HG03565 (cell line): Measurements from ENCODE around the gene PRR18.

Experiments used
- ATAC-seq: cut with Tn5 transposase; IDR thresholded peaks from one replicate; pipeline ENCODE4 v1.9.1; 2021; ENCODE audit warnings: mild to moderate bottlenecking, moderate library complexity; ENCODE audit not compliant: unreplicated experiment

The PRR18 gene

DNA sequence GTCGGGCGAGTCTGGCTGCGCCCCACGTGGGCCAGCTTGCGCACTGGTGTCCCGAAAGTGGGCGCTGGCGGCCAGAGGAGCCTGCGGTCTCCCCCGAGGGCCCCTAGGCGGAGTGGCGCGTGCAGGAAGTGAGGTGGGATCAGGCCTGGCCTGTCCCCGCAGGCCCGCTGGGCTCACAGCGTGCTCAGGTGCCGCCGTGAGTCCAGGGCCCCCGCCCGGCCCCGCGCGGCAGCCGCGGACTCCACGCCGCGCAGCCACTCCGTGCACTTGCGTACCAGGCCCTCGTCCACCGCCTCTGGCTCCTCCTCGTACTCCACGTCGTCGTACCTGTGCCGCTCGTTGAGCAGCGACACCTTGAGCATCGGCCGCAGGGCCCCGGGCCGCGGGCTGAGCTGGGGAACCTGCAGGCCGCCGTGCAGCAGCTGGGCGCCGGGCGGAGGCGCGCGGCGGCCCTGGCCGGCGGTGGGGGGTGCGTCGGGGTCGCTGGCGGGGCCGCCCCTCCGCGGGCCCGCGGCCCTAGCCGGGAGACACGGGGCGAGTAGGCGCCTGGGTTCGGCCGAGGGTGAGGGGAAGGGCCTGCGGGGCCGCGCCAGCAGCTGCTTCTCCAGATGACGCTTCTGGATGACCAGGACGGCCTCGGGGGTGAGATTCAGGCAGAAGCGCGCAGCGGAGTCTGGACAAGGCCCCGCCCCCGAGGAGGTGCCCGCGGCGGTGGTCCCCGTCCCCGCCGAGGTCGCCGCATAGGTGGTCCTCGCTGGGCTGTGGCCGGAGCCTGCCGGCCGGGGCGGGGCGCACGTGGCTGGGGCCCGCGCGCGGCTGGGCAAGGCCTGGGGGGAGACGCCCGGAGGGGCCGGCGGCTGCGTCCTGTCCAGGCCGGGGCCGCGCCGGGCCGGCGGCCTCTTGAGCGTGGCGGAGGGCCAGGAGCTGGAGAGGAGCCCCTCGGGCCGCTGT, 835 bp downstream of the PRR18 start:
- no peak for ATAC-seq

DNA sequence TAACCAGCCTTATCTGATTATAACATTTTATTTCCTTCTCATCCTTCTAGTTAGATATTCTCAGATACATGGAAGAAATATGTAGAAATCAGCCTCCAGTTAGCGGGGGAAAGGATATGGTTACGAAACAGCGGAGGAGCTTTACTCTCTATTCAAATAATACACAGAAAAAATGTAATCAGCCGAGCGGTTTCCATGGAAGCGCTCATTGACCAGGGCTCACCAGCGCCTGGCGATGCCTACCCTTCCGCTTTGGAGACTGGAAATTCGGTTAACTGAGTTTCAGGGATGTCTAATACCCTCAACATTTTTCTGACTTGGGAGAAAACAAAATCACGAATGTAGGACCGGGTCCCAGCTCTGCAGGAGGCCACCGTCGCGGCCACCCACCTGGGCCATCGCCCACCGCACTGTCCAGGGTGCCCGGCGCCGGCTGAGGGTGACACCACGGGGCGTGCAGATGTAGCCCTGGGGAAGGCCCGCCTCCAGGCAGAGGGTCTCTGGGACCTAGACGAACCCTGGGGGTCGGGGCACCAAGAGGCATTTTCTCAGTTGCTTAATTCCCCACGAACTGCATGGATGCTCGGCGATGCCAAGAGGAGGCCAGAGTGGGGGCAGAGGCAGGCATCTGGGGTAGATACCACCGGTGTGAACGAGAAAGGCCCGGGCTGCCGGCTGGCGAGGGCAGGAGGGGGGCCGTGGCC, 1.7 kb downstream of the PRR18 start:
- ATAC-seq: no peak

DNA sequence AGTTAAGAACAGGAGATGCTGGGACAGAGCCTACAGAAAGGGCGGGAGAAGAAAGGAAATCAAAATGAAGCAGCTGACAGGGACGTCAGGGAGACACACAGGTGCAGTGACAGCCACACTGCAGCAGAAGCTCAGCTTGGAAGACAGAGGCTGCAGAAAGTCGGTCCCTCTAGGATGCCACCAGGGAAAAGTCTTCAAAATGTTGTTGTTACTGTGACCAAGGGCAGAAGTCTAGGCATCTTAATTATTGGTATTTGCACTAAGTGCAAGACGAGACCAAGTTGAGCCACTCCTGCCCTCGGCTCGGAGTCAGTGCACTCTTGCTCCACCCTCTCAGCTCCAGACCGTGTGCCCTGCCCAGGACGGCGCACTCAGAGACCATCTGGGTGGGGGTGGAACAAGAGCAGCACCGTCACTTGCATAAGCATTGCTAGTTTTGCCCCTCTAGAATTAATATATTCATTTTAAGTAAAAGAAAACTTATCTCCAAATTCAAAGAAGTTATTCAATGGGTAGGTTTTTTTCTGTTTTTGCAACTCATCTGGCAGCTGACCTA, 2.6 kb downstream of the PRR18 start:
- no peak for ATAC-seq

DNA sequence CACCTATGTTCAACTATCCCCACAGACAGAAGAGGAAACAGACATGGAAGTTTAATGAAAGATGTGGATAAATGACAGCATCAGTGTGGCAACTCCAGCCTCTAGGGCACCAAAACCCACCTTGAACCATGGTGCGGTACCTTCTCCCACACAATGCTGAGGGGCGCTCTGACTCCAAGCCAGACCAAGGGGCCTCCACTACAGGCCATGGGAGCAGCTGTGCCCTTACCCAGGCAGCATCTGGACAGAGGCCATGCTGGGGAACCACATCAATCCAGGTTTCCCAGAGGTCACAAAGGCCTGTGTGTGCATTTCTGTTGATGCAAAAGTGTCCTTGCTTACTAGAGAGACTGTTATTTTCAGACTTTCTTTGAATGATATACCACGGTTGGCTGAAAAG, 4.1 kb downstream of the PRR18 start:
- ATAC-seq: no peak

DNA sequence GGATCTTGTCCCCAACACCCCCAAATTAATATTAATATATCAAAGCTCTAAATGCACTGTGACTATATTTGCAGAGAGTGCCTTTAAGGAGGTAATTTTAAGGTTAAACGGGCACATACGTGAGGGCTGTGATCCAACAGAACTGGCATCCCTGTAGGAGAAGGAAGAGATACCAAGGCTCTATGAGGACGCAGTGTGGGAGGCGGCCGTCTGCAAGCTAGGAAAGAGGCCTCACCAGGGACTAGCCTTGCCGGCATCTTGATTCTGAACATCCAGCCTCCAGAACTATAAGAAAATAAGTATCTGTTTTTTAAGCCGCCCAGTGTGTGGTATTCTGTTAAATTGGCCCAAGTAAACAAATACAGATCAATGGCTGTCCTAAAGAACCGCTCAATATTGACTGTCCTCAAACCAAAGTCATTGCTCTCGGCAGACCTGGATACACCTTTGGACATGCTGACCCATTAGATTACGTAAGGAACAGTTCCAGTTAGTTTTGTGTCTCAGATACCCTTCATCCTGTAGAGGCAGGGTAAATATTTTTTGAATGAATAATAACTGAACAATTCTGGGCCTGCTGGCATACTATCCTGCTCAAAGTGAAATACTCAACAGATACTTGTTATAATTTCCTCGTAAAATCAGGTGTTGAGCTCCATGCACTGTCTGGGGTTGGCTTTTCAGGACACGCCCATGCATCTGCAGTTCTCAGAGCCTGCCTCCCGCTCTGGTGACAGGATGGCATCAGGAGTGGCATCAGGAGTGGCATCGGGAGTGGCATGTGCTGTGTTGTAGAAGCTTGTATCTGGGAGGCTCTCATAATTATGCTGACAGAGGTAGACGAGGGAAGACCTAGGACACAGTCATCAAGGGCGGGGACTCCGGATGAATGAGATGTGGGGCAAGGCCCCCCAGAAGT, 6.3 kb downstream of the PRR18 start:
- no peak for ATAC-seq

DNA sequence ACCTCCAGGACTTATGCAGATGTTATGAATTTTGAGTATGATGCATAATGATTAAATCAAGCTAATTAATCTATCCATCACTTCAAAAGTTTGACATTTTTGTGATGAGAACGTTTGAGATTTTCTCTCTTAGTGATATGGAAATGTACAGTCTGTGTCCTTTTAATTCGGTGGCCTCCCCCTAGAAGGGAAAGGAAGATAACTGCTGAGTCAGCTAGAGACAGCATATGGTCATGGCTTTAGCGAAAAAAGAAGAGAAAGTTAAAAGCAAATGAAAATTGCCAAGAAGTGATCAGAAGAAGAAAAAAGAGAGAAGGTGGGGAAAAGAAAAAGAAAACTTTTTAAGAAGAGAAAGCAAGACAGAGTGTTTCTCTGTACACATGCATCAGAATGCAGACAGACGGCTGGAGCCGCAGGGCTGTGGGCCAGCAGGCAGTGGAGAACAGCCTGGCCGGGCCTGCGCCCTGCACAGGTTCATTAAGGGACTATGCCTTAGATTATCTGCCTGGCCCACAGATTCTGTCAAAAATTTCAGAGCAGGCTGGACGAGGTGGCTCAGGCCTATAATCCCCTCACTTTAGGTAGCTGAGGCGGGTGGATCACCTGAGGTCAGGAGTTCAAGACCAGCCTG, 7.7 kb downstream of the PRR18 start:
- ATAC-seq: no peak

DNA sequence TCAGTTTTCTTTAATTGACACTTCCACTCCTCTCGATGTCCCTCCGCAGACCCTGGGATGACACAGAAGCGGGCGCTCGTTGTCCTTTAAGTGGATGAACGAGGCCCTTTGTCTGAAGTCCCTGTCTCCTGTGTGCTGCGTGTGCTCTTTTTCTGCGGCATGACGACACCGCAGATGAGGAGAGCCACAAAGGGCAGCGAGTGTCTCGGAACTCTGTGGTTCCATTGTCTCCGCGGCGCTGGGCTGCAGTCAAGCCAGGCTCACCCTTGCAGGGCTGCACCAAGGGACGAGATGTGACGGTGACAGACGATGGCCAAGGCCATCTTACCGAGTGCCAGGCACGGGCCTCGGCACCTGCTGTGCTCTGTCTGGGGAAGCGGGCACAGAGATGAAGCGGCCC, 10.6 kb downstream of the PRR18 start:
- ATAC-seq: no peak

DNA sequence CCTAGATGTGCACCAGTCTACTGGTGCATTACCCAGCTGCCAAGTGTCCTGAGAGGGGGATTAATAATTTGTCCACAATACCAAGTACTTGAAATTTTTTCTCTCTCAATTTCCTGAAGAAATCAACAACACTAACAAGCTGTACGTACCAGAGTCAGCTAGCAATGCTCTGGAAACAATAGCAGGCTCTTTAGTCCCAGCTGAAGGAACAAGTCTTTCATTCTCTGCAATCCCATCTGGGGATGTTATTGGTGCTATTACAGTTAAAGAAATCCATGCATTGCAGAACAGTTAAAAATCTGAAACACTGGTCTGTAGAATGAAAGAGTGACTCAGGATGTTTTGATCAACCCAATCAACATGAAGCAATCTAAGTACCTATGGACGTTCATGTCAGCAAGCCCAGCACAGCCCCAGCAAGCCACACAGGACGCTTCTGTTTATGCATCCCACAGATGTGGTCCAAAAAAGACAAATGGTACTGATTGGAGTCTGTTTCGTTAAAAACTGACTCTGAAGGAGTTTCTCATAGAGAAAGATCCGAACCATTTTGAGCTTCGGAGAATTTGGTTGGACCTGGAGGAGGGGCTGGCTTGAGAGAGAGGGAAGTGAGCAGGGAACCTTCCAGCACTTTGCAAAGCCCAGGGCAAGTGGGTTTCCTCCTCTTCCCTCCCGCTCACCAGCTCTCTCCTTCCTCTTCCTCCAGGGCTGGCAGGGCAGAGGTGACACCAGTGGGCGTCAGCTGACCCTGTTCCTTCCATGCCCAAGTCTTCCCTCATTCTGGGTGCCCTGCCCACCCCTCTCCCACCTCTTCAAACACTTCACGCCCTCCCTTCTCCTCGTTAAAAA, 11.9 kb downstream of the PRR18 start:
- no peak for ATAC-seq

DNA sequence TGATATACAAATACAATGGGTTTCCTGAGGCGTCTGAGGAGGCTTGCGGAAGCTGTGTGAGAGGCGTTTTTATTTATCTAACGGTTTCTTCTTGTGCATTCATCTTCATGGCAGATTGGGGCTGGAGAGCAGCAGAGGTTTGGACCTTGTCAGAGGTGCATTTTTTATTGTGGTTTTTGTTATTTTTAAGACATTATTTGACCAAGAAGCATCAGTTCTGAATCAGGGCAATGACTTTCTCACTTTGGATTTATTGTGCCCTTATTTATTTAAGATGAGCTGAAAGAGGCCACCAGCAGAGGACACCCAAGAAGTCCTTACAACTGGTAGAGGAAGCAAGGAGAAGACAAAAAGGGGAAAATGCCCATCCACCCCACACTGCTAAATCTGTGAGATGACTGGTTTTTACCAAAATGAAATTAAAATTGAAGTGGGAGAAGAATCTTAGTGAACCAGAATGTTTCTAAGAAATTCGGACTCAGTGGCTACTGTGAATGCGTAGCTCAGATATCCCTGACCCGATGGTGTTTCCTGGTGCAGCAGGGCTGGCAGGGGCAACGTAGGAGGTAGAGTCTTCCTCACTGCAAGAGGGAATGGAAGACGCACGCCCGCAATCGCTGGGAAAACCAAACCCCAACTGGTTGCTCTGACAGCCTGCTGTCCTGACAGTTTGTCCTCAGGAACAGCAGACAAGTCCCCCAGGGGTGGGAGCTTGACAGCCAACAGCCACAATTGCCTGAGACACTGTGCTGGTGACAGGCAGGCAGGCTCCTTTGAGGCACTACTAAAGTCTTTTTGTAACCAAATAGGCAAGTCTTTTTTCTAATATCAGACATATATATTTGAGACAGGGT, 14.2 kb downstream of the PRR18 start:
- no peak for ATAC-seq

DNA sequence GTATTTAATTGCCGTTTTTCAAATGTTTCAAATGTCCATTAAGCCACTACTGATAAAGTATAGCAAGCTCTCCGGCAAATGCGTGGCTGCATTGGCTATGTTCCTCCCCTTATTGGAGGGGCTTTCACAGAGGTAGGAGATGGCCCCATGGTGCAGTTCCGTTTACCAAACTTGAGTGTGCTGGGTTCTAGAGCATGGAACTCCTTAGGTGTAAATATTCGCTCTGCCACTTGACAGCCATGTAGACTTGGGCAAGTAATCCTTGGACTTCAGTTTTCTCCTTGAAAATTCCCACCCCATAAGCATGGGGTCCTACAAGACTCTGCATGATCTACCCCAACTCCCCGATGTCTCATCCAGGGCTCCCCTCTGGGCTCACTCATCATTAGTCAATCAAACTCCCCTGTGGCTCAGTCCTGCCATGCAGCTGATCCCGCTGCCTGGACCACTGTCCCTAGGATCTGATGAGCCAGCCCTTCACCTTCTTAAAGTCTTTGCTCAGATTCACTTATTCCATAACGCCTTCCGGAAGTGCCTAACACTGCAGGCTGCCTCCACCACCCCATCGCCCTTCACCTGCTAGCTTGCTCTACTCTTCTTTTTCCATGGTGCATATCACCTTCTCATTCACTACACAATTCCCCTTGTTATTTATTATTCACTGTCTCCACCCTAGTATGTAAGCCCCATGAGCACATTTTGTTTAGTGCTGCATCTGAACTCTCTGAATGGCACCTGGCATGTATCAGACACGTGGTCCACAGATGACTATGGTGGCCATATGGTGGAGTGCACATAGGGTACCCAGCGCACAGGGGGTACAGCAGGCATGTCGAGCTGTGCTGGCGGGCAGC, 18.8 kb downstream of the PRR18 start:
- ATAC-seq: no peak

DNA sequence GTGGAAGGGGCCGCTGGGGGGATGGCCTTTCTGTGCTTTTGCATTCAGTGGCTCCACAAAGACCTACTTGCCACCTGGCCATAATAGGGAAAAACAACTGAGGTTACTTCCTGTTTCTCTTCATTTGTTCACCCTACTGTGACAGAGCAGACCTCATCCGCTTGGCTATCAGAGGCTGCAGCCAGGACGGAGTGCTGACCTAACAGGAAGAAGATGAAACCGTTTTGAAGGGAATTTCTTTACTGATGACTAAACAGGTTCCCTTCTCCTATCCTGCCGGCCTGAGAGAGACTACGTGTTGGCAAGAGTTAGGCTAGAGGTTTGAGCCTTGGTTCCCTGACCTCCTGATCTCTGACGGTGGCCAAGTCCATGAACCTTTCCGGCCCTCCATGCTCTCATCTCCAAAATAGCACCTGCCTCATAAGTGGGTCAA, 21.3 kb downstream of the PRR18 start:
- ATAC-seq: peak; percentile 93

DNA sequence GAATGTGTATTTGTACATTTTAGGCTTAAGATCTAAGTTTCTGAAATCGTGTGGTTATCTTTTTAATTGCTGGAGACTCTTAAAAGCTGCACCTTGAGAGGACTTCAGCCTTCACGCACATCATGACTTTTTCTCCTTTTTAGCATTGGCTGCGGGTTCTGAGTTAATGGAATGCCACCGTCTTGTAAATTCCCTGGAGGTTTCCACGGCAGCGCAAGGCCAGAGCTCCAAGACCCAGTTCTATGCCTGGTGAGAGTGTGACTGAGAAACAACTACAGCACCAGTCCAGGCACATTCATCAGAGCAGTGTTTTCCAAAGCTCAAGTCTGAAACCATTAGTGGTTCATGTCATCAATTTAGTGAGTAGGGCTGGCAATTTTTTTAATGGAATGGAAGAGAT, 23.0 kb downstream of the PRR18 start:
- ATAC-seq: no peak

DNA sequence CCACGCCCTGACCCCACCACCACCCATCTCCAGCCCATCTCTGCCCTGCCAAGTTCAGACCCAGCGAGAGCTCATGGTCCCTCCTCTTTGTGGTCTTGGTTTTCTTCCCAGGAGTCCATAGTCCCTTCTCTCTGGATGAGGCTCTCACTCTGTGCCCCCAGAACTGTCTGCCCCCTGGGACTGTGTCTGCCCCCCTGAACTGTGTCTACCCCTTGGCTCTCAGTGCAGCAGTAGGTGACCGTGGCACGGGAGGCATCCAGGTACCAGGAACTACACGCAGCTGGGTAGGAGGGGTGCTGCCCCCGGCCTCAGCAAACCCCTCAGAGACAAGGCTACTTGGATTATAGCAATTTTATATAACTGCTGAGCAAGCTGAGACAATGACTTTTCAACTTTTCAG, 23.6 kb downstream of the PRR18 start:
- ATAC-seq: no peak

DNA sequence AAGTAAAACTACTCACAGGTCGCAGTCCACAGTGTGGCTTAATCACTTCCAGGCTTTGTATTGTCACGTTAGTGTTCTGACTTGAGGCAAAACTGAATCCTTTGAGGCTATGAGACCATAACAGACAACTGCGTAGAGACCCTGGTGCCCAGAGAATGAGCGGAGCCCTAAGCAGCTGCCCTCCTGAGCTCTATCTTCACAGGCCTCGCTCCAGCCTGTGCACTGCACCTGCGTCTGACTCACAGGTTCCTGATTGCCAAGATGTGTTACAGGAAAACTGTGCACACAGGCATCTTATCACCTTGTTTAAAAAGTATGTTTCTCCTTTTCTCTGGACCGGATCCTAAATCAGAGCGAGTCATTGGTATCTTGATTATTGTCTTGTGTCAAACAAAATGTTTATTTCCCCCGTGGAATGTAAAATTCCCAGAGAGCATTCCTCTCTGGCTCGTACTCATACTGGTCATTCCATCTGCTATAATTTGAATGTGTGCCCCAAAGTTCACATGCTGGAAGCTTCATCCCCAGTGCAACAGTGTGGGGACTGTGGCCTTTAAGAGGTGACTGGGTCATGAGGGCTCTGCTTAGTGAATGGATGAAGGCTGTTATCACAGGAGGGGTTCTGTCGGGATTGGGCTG, 25.7 kb downstream of the PRR18 start:
- no peak for ATAC-seq

DNA sequence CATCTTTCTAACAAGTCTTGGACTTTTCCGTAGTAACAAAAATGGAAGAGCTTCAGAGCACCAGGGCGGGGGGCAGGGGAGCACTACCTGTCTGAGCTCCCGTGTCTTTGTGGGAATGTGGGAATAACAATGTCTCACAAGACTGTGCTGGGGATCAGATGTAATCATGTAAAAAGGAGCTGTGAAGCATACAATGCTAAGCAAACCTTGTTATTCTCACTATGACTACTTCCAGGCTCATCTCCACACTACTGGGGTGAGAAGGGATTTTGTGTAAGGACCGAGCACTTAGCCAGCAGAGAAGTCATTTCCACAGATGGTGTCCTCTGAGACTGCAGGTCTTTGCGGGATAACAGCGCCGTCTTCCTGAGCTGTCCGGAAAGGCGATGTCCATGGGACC, 27.1 kb downstream of the PRR18 start:
- peak; percentile 63 for ATAC-seq

DNA sequence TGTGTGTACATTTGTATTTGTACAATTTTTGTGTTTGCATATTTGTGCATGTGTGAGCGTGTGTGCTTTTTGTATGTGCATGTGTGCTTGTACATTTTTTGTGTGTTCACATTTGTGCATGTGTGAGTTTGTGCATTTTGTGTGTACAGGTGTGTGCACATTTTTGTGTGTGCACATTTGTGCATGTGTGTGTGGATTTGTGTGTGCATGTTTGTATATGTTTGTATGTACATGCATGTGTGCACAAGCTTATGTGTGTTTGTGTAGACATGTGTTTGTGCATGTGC, 28.9 kb downstream of the PRR18 start:
- no peak for ATAC-seq
